Measurements from ENCODE around the gene MMP2. TPM values are rescaled to one million over a fixed set of nuclear protein-coding genes. Genes with fewer than 3 reads are reported as not detected.

The MMP2 gene
- total RNA-seq, 1 experiment from 2014 or later = not detected

- H3K4me3 ChIP-seq (ENCODE audit: low read length) = no peak overlapping the region
- no peaks in the 10 kb centered on the region for H3K27me3 ChIP-seq (ENCODE audit: low read length)
- H3K9me2 ChIP-seq (replicated peaks; ENCODE audit: low read length) = no peaks in the 10 kb centered on the region
- POLR2A ChIA-PET (ENCODE audit: unreplicated experiment) = no interaction called here
- H4K20me1 ChIP-seq (ENCODE audit: low read length) = no peaks in the 10 kb centered on the region
- H3K4me1 ChIP-seq (ENCODE audit: insufficient read depth, low read length) = peaks cover 12% of the 10 kb centered on the region; the same call in 1 of the 2 replicates
- CTCF ChIA-PET = no interaction called here
- H3K9ac ChIP-seq (ENCODE audit: low read length) = no peak overlapping the region
- H3K9me3 ChIP-seq (ENCODE audit: low read length) = no peaks in the 10 kb centered on the region
- H3K79me2 ChIP-seq (ENCODE audit: low read length) = no peaks in the 10 kb centered on the region
- BruUV-seq (replicated peaks) = no TSS peak
- DNase-seq = peak; percentile 37
- no peak overlapping the region for H3K4me2 ChIP-seq (ENCODE audit: low read length)
- H3K27ac ChIP-seq (ENCODE audit: low read length) = no peak overlapping the region
- intact Hi-C loops (cut with micrococcal nuclease) = no loop called here
- no peaks in the 10 kb centered on the region for H3K36me3 ChIP-seq (ENCODE audit: low read depth, low read length)
- H2AFZ ChIP-seq (ENCODE audit: low read length) = no peak overlapping the region
- H3F3A ChIP-seq (ENCODE audit: low read length, unreplicated experiment) = no peaks in the 10 kb centered on the region
- peak; percentile 48; the same call in 1 of the 2 replicates for TF ChIP-seq CTCF (conservative IDR thresholded peaks at IDR 0.05; ENCODE audit: low read depth, low read length)
- TF ChIP-seq EZH2phosphoT487 (IDR thresholded peaks at IDR 0.05; ENCODE audit: borderline replicate concordance, low read length) = no peak
- ATAC-seq = no peak
Observed at GRCh38 chr16:55543472-55543871, 64.5 kb downstream of the MMP2 start.

GRCh38 chr16:55552621-55553020 is 73.6 kb downstream of the MMP2 start:
- Histone ChIP-seq H3K4me3 (ENCODE audit: low read length) (no peak overlapping the region), H3F3A (ENCODE audit: low read length, unreplicated experiment) (no peaks in the 10 kb centered on the region), H3K9me2 (replicated peaks; ENCODE audit: low read length) (no peaks in the 10 kb centered on the region), H3K4me1 (ENCODE audit: insufficient read depth, low read length) (0 out of 2 replicates have a peak, but pooled peaks cover 4% of the 10 kb centered on the region), H3K9ac (ENCODE audit: low read length) (no peak overlapping the region), H3K4me2 (ENCODE audit: low read length) (no peak overlapping the region), H3K9me3 (ENCODE audit: low read length) (no peaks in the 10 kb centered on the region), H3K27ac (ENCODE audit: low read length) (no peak overlapping the region), H3K79me2 (ENCODE audit: low read length) (no peaks in the 10 kb centered on the region), H3K36me3 (ENCODE audit: low read depth, low read length) (no peaks in the 10 kb centered on the region), H4K20me1 (ENCODE audit: low read length) (no peaks in the 10 kb centered on the region), H2AFZ (ENCODE audit: low read length) (no peak overlapping the region), H3K27me3 (ENCODE audit: low read length) (no peaks in the 10 kb centered on the region)
- POLR2A ChIA-PET (ENCODE audit: unreplicated experiment) = no interaction called here
- TF ChIP-seq EZH2phosphoT487 (IDR thresholded peaks at IDR 0.05; ENCODE audit: borderline replicate concordance, low read length) = no peak
- no peak for ATAC-seq
- CTCF ChIA-PET = no interaction called here
- DNase-seq = peak; percentile 51
- intact Hi-C loops (cut with micrococcal nuclease) = no loop called here
- BruUV-seq (replicated peaks) = no TSS peak

DNA sequence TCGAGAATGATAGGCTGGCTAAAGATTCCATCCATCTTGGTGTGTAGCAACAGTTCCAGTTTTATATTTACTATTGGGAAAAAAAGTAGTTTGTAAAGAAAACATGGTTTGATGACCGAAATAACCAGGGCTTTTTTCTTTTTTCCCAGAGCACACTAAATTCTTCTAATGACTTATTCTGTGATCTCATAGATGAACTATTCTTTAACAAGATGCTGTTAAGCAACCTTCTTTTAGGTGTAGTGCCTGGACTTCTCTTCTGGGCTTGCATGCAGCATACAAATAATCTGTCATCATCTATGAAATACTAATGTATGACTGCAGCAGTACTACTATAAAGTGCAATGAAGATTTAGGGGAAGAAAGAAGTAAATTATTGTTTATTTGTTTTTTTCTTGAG is 76.4 kb downstream of the MMP2 start:
- H4K20me1 ChIP-seq (ENCODE audit: low read length) = no peaks in the 10 kb centered on the region
- ATAC-seq (no peak), DNase-seq (no peak)
- POLR2A ChIA-PET (ENCODE audit: unreplicated experiment) = no interaction called here
- TF ChIP-seq EZH2phosphoT487 (IDR thresholded peaks at IDR 0.05; ENCODE audit: borderline replicate concordance, low read length) (no peak), EZH2 (IDR thresholded peaks at IDR 0.05; ENCODE audit: low read length, unreplicated experiment) (no peak), CTCF (conservative IDR thresholded peaks at IDR 0.05; ENCODE audit: low read depth, low read length) (no peak)
- no peaks in the 10 kb centered on the region for H3K9me3 ChIP-seq (ENCODE audit: low read length)
- no peaks in the 10 kb centered on the region for H3K36me3 ChIP-seq (ENCODE audit: low read depth, low read length)
- H3F3A ChIP-seq (ENCODE audit: low read length, unreplicated experiment) = no peaks in the 10 kb centered on the region
- no peak overlapping the region for H3K4me2 ChIP-seq (ENCODE audit: low read length)
- no peaks in the 10 kb centered on the region for H3K9me2 ChIP-seq (replicated peaks; ENCODE audit: low read length)
- no peaks in the 10 kb centered on the region for H3K79me2 ChIP-seq (ENCODE audit: low read length)
- no peak overlapping the region for H3K9ac ChIP-seq (ENCODE audit: low read length)
- intact Hi-C loops (cut with micrococcal nuclease) = no loop called here
- no peak overlapping the region for H3K27ac ChIP-seq (ENCODE audit: low read length)
- H3K27me3 ChIP-seq (ENCODE audit: low read length) = no peaks in the 10 kb centered on the region
- no TSS peak for BruUV-seq (replicated peaks)
- CTCF ChIA-PET = no interaction called here
- H2AFZ ChIP-seq (ENCODE audit: low read length) = no peak overlapping the region
- H3K4me1 ChIP-seq (ENCODE audit: insufficient read depth, low read length) = 0 out of 2 replicates have a peak, but pooled peaks cover 4% of the 10 kb centered on the region
- H3K4me3 ChIP-seq (ENCODE audit: low read length) = no peak overlapping the region

Other genes with a start within 250 kb of the MMP2 start
- gene IRX6, start 155.0 kb upstream of the MMP2 start, total RNA-seq (2014; rRNA removed) = not detected in 2 replicates
- gene LPCAT2, start 29.9 kb downstream of the MMP2 start, total RNA-seq (2014; rRNA removed) = 8.0 and 15.0 TPM in 2 replicates
- gene CAPNS2, start 87.5 kb downstream of the MMP2 start, total RNA-seq (2014; rRNA removed) = 0.26 TPM in 1 of 2 replicates, not detected in the other
- gene SLC6A2, start 176.8 kb downstream of the MMP2 start, total RNA-seq (2014; rRNA removed) = not detected in 2 replicates